K562 (cell line): Measurements from ENCODE around the gene BATF. TPM values are rescaled to one million over a fixed set of nuclear protein-coding genes. Genes with fewer than 3 reads are reported as not detected.
A peak's percentile ranks its signal among the peaks of the same experiment; 100 is the strongest.

Experiments used
- ATAC-seq: fragments of 200-7000 bp; cut with Tn5 transposase; 3 replicates; pipeline ENCODE4 v1.9.1; 2020; ENCODE audit warnings: moderate library complexity
- BruUV-seq: library from RNA; stranded (reverse); fragments of 400-500 nt; replicated peaks from 2 replicates; lab custom pipeline; 2021; lab: Mats Ljungman, UMichigan
- CTCF ChIA-PET: fragments of 300-600 bp; formaldehyde crosslinking; extraction: SDS; loops from one replicate; lab custom pipeline; 2021; ENCODE audit warnings: low intra/inter-chr PET ratio; lab: Yijun Ruan, JAX
- POLR2A ChIA-PET: fragments of 300-600, 350-650 bp; sonication (Branson Sonifier 250); formaldehyde crosslinking; extraction: SDS; loops from one replicate; lab custom pipeline; 2021; ENCODE audit warnings: antibody characterized with exemption, inconsistent platforms; lab: Yijun Ruan, JAX
- DNase-seq, 4 experiments: peaks; one replicate each; pipeline versions ENCODE4 v3.0.0 to v3.0.0-alpha.2; 2011 to 2018; ENCODE audit warnings: low spot score in 3 of 4, mixed read lengths in 3 of 4; ENCODE audit errors: extremely low read depth in 1 of 4
- FAIRE-seq: peaks from 2 replicates; lab custom pipeline; 2011; peaks lifted over from hg19 to GRCh38; lab: Jason Lieb, UNC
- H2AFZ ChIP-seq: 2 replicates; pipeline ENCODE4 v1.6.0; 2011; ENCODE audit warnings: low read depth, low read length, control low read depth, inconsistent platforms
- H3K27ac ChIP-seq: fragments of 200-600 bp; 3 replicates; pipeline ENCODE4 v1.8.0; 2011; ENCODE audit warnings: low read depth, mild to moderate bottlenecking, control low read depth, inconsistent platforms, low read length, moderate library complexity, mixed read lengths; ENCODE audit errors: extremely low read depth
- H3K27me3 ChIP-seq, 2 experiments: fragments of 300-600 bp in 1 of 2; 2 replicates in 1 of 2; 3 replicates in 1 of 2; pipeline versions ENCODE4 v1.6.0 to v1.8.0; 2011; ENCODE audit warnings: inconsistent platforms in 2 of 2, low read length in 2 of 2, mild to moderate bottlenecking in 1 of 2, mixed read lengths in 1 of 2, moderate library complexity in 1 of 2; ENCODE audit not compliant: control insufficient read depth in 2 of 2, insufficient read depth in 2 of 2
- H3K36me3 ChIP-seq: fragments of 300-600 bp; 3 replicates; pipeline ENCODE4 v1.8.0; 2011; ENCODE audit warnings: mild to moderate bottlenecking, low read length, inconsistent platforms; ENCODE audit not compliant: control insufficient read depth, insufficient read depth
- H3K4me1 ChIP-seq, 2 experiments: fragments of 200-600 bp in 1 of 2; replicated peaks in 1 of 2; 2 replicates in 1 of 2; 3 replicates in 1 of 2; pipeline versions ENCODE4 v1.5.1 to v1.8.0; 2011; ENCODE audit warnings: inconsistent platforms in 2 of 2, low read length in 2 of 2, mild to moderate bottlenecking in 1 of 2, mixed read lengths in 1 of 2, moderate library complexity in 1 of 2; ENCODE audit not compliant: control insufficient read depth in 2 of 2, insufficient read depth in 2 of 2
- H3K4me2 ChIP-seq: 2 replicates; pipeline ENCODE4 v1.6.1; 2011; ENCODE audit warnings: low read length, control low read depth, inconsistent platforms, mixed read lengths; ENCODE audit not compliant: insufficient read depth
- H3K4me3 ChIP-seq: fragments of 200-600 bp; sonication (generic), shearing (Covaris generic); 2 replicates; pipeline ENCODE4 v1.5.1; 2016; ENCODE audit warnings: control low read depth, inconsistent platforms
- H3K79me2 ChIP-seq: fragments of 200-600 bp; 3 replicates; pipeline ENCODE4 v1.8.0; 2011; ENCODE audit warnings: low read length, inconsistent platforms; ENCODE audit not compliant: control insufficient read depth, insufficient read depth
- H3K9ac ChIP-seq, 2 experiments: 2 replicates each; pipeline versions ENCODE4 v1.6.0 to v1.6.1; 2011; ENCODE audit warnings: low read depth in 2 of 2, low read length in 2 of 2, control low read depth in 1 of 2, inconsistent platforms in 1 of 2, mild to moderate bottlenecking in 1 of 2, mixed read lengths in 1 of 2; ENCODE audit not compliant: insufficient read depth in 1 of 2
- H3K9me1 ChIP-seq: one replicate; pipeline ENCODE4 v1.6.0; 2011; ENCODE audit warnings: inconsistent platforms, mild to moderate bottlenecking, low read length, moderate library complexity; ENCODE audit not compliant: control insufficient read depth, insufficient read depth
- H3K9me3 ChIP-seq: replicated peaks from 2 replicates; pipeline ENCODE4 v1.5.1; 2011; ENCODE audit warnings: low read depth, low read length, inconsistent platforms; ENCODE audit not compliant: control insufficient read depth, insufficient read depth
- H4K20me1 ChIP-seq: replicated peaks from 2 replicates; pipeline ENCODE4 v1.6.1; 2011; ENCODE audit warnings: low read length, inconsistent platforms, mixed read lengths; ENCODE audit not compliant: control insufficient read depth, insufficient read depth
- ARID1B ChIP-seq: fragments of 450-650 bp; IDR thresholded peaks from 2 replicates; pipeline ENCODE4 v1.6.1; 2016; ENCODE audit warnings: antibody characterized with exemption, mild to moderate bottlenecking, inconsistent platforms
- CBFA2T2 ChIP-seq: fragments of 450-650 bp; conservative IDR thresholded peaks from 2 replicates; pipeline ENCODE4 v1.6.1; 2017; ENCODE audit warnings: mild to moderate bottlenecking
- CBFA2T3 ChIP-seq: fragments of 450-650 bp; IDR thresholded peaks from 2 replicates; pipeline ENCODE4 v1.6.1; 2017
- DPF2 ChIP-seq: fragments of 450-650 bp; IDR thresholded peaks from 2 replicates; pipeline ENCODE4 v1.6.1; 2016
- E2F4 ChIP-seq: sonication (generic); formaldehyde crosslinking; IDR thresholded peaks from 2 replicates; pipeline ENCODE4 v1.8.0; 2022; ENCODE audit warnings: mild to moderate bottlenecking, low read depth, missing genetic modification reagents
- FOXK2 ChIP-seq, 2 experiments: fragments of 450-650 bp; IDR thresholded peaks in 1 of 2; conservative IDR thresholded peaks in 1 of 2; 2 replicates each; pipeline ENCODE4 v1.6.1; 2016; ENCODE audit warnings: low read depth in 2 of 2, mild to moderate bottlenecking in 1 of 2
- HDAC1 ChIP-seq, 2 experiments: fragments of 450-650 bp; IDR thresholded peaks; 2 replicates each; pipeline ENCODE4 v1.6.1; 2016 to 2017; ENCODE audit warnings: inconsistent platforms in 1 of 2, mild to moderate bottlenecking in 1 of 2, moderate library complexity in 1 of 2
- NELFE ChIP-seq: IDR thresholded peaks from 2 replicates; pipeline ENCODE4 v1.6.1; 2011; ENCODE audit warnings: mild to moderate bottlenecking; ENCODE audit not compliant: insufficient read depth, insufficient read length
- RNF2 ChIP-seq: sonication (generic); IDR thresholded peaks from 2 replicates; pipeline ENCODE4 v1.6.1; 2016
- SNIP1 ChIP-seq: fragments of 450-650 bp; IDR thresholded peaks from 2 replicates; pipeline ENCODE4 v1.7.1; 2017; ENCODE audit warnings: low read depth, mild to moderate bottlenecking
- SOX6 ChIP-seq: fragments of 450-650 bp; IDR thresholded peaks from 2 replicates; pipeline ENCODE4 v1.6.1; 2014; ENCODE audit warnings: mild to moderate bottlenecking
- SRSF1 ChIP-seq: fragments of 200-400 bp; formaldehyde crosslinking; IDR thresholded peaks from 2 replicates; pipeline ENCODE4 v1.6.1; 2017; ENCODE audit warnings: mild to moderate bottlenecking, low read depth, low read length, moderate library complexity
- TCF3 ChIP-seq: sonication (generic); formaldehyde crosslinking; IDR thresholded peaks from 2 replicates; pipeline ENCODE4 v1.4.0; 2020; ENCODE audit warnings: mild to moderate bottlenecking, missing genetic modification reagents
- TEAD4 ChIP-seq, 2 experiments: sonication (generic) in 1 of 2; formaldehyde crosslinking in 1 of 2; IDR thresholded peaks; 2 replicates each; pipeline versions ENCODE4 v1.6.1 to v1.8.0; 2012 to 2022; ENCODE audit warnings: borderline replicate concordance in 1 of 2, inconsistent platforms in 1 of 2, low read length in 1 of 2, mild to moderate bottlenecking in 1 of 2, missing genetic modification reagents in 1 of 2
- TOE1 ChIP-seq, 2 experiments: fragments of 450-650 bp in 1 of 2; sonication (generic) in 1 of 2; formaldehyde crosslinking in 1 of 2; IDR thresholded peaks; 2 replicates each; pipeline versions ENCODE4 v1.7.1 to v1.8.0; 2016 to 2022; ENCODE audit warnings: borderline replicate concordance in 2 of 2, mild to moderate bottlenecking in 2 of 2, antibody characterized with exemption in 1 of 2, inconsistent platforms in 1 of 2, low read depth in 1 of 2, missing genetic modification reagents in 1 of 2, moderate library complexity in 1 of 2
- TRIM24 ChIP-seq, 2 experiments: fragments of 450-650 bp; IDR thresholded peaks; 2 replicates each; pipeline ENCODE4 v1.6.1; 2016
- TRIM28 ChIP-seq: fragments of 450-650 bp; IDR thresholded peaks from 2 replicates; pipeline ENCODE4 v1.6.1; 2017
- ZEB2 ChIP-seq: fragments of 450-650 bp; IDR thresholded peaks from 2 replicates; pipeline ENCODE4 v1.6.1; 2016
- ZNF592 ChIP-seq: fragments of 450-650 bp; IDR thresholded peaks from 2 replicates; pipeline ENCODE4 v1.6.1; 2017; ENCODE audit warnings: antibody characterized with exemption, mild to moderate bottlenecking
- WGBS: fragments of 100-300 bp; shearing (Covaris generic); methylation state at CpG from one replicate; pipeline ENCODE4 v1.1.6; 2016; ENCODE audit warnings: low coverage, mixed read lengths; ENCODE audit not compliant: insufficient coverage; ENCODE audit errors: missing lambda C conversion rate; 5-methylcytosine and 5-hydroxymethylcytosine counted together
- in situ Hi-C: fragments of 300-500 bp; cut with MboI; formaldehyde crosslinking; loops from 4 replicates; pipeline ENCODE4 v1.15.0; 2018; ENCODE audit warnings: inconsistent platforms, mixed read lengths
- intact Hi-C: fragments of 100-400 bp; cut with micrococcal nuclease; formaldehyde crosslinking; loops from 2 replicates; pipeline ENCODE4 v1.14.2; 2022
- polyA plus RNA-seq, 8 experiments: library from polyadenylated mRNA; depleted of rRNA in 4 of 8; stranded (reverse) in 5 of 8; unstranded in 3 of 8; fragments of >200 nt; fragmentation: Nextera tagmentation in 2 of 8; fragmentation: Illumina TruSeq in 1 of 8; extraction: Ambion mirVana in 2 of 8; extraction: Trizol in 1 of 8; gene quantifications; 2 replicates each; pipeline versions ENCODE4 v1.2.1 to v1.2.3, GENCODE V29; 2011 to 2014; ENCODE audit warnings: inconsistent platforms in 1 of 8, missing spikeins in 1 of 8
- total RNA-seq, 7 experiments: library from RNA; depleted of rRNA in 6 of 7; stranded (reverse); fragments of >200 nt in 6 of 7; fragmentation: Illumina TruSeq in 2 of 7; extraction: Trizol in 2 of 7; gene quantifications; 2 replicates each; pipeline versions ENCODE4 v1.2.1 to v1.2.3, GENCODE V29; 2011 to 2021; ENCODE audit warnings: low replicate concordance in 1 of 7

Gene BATF
- total and polyA plus RNA-seq, 9 of the 15 experiments (the other 6 are each of a cell fraction or from before 2014, with no cell fraction given) = 0.13 to 2.1 (median 0.55) TPM; not detected in 2

- Histone ChIP-seq H3K9ac (no peak overlapping the region), H3K27me3 (no peaks in the 10 kb centered on the region), H3K4me1 (peaks cover 5 to 12% of the 10 kb centered on the region in 2 experiments; a peak in 3 of 5 replicates), H4K20me1 (no peaks in the 10 kb centered on the region), H2AFZ (no peak overlapping the region; the same call in 1 of the 2 replicates), H3K79me2 (no peaks in the 10 kb centered on the region), H3K9me3 (no peaks in the 10 kb centered on the region), H3K4me2 (peak overlapping the region; percentile 28; the same call in 1 of the 2 replicates), H3K4me3 (no peak overlapping the region), H3K27ac (no peak overlapping the region), H3K9me1 (no peaks in the 10 kb centered on the region), H3K36me3 (no peaks in the 10 kb centered on the region)
- peak; percentile 75 for ATAC-seq
- in situ Hi-C loops (loop anchor here (10.0 kb wide), 1 partner anchor 342 kb away; no protein-coding TSS in a partner anchor), intact Hi-C loops (loop anchor here (5.0 kb wide), 1 partner anchor 359 kb away; the partner anchor contains the start of gene NEK9)
- ChIA-PET CTCF (interaction anchor here (0.7 to 1.4 kb wide), 2 partner anchors 169 to 179 kb away, joined by 5 to 6 read pairs; no protein-coding TSS in a partner anchor), POLR2A (no interaction called here)
- BruUV-seq = no TSS peak
- peak; percentile 75 for FAIRE-seq
- peak in 2 of 4 experiments; percentile 66 to 75 for DNase-seq
- WGBS = 0% methylated on average over 1 of the region's 1 CpG
- TF ChIP-seq RNF2 (no peak), TRIM28 (no peak), ZEB2 (0 out of 2 replicates have a peak, but pooled peaks have one; percentile 37), SRSF1 (no peak), DPF2 (peak; percentile 86), TCF3 (CRISPR knock-in tag) (peak; percentile 86), HDAC1 (IDR thresholded peaks at IDR 0.05) (0 out of 4 replicates have a peak, but pooled peaks of 1 of the 2 experiments have one; percentile 23), ARID1B (peak; percentile 92), CBFA2T3 (peak; percentile 76), CBFA2T2 (peak; percentile 51), FOXK2 (conservative IDR thresholded peaks at IDR 0.05 in 1 of 2, IDR thresholded peaks at IDR 0.05 in 1 of 2; ENCODE audit: low read depth in 2 of 2) (0 out of 4 replicates have a peak, but pooled peaks of 1 of the 2 experiments have one; percentile 18), SNIP1 (0 out of 2 replicates have a peak, but pooled peaks have one; percentile 13), TOE1 (IDR thresholded peaks at IDR 0.05; ENCODE audit: borderline replicate concordance) (peak; percentile 38; the same call in 1 of the 2 replicates), TOE1 (CRISPR knock-in tag; IDR thresholded peaks at IDR 0.05; ENCODE audit: borderline replicate concordance, low read depth) (no peak), E2F4 (CRISPR knock-in tag) (no peak), NELFE (no peak), TRIM24 (IDR thresholded peaks at IDR 0.05) (peak in 1 of 2 experiments; percentile 45; a peak in 2 of 4 replicates), TEAD4 (IDR thresholded peaks at IDR 0.05; ENCODE audit: low read length) (peak; percentile 67; the same call in 1 of the 2 replicates), TEAD4 (CRISPR knock-in tag; IDR thresholded peaks at IDR 0.05; ENCODE audit: borderline replicate concordance) (no peak), ZNF592 (no peak), SOX6 (peak; percentile 40; the same call in 1 of the 2 replicates)
Measured at GRCh38 chr14:75486318-75486717, 36.0 kb upstream of the BATF start.
